Limb (tissue), 2 donors: Measurements from ENCODE around the gene FGF8.

Experiments used
- DNase-seq, 2 donors: peaks; one replicate each; pipeline ENCODE4 v3.0.0-alpha.2; 2016; ENCODE audit errors: extremely low spot score in 2 of 2

Gene FGF8

DNA sequence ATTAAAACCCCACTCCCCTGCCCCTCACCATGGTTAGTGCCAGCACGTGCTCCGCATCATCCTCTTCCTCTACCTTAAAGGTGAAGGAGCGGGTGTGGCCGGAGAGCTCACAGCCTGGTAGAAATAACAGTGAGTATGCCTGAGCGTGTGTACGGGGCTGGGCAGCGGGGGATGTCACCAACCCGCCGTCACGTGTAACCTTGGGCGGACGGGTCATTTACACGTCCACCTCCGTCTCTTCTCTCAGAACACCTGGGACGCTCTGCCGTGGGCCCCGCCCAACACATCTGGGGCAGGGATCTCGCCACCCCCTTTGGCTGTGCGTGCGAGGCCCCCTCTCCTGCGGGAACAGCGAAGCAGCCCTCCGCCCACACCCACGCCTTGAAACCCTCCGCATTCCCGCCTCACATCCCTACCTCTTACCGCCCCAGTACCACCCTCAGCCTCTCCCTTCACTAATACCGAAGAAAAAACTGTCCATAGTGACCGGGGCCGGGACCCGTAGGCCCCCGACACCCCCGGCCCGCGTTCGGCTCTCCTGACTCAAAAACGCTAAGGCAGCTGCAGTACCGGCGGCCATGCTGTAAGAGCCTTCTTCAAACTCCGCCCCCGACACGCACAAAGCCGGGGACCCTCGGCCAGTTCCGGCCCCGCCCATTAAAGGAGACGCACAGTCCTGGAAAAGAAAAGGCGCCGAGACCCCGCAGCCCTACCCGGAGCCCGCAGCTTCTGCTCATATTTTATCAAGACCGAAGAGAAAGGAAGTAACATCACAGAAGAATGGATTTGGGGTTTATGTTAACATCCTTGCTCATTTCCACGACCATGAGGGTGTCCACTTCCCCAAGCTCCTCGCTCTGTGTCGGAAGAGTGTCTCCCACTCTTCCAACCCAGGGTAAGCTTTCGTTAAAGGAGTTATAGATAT is 7.2 kb upstream of the FGF8 start, which contains the start of gene NPM3:
NPM3 (minus strand) TSS at position 636 of the 925 bp plus-strand sequence; CDS start at position 580, 56 bp downstream.
- peak; percentile 90 to 93 for DNase-seq

DNA sequence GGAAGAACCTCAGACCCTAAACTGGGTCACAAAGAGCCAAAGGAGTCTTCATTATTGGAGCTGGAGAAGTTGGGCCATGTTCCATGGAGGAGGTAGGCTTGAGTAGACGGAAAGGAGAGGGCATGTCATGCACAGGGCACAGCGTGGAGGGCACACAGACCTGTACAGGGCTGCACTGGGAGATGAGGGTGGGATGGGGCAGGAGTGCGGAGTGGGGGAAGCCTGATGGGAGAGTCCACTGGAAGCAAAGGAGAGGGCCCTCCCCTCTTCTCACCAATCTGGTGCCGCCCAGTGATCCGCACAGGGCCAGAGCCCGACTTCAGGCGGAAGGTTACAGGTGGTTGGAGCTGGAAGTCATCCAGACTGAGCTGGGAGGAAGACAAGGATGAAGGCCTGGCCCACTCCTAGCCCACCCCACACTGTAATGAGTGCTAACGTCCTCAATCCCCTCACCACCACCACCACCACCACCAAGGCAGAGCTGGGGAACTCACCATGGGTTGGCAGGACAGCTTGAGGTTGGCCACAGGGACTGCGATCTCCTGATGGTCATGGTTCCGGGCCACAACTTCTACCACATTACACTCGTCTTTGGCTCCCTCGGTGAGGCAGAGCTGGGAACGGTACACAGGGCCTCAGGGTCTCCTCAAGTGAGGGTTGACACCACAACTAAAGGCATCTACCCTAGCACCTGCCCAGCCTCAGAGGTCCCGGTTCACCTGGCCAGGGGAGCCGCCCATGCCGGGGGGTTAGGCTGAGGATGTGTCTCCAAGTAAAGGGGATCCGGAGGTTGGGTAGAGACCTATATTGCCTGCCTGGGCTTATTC is 6.3 kb upstream of the FGF8 start:
- DNase-seq, result no peak

DNA sequence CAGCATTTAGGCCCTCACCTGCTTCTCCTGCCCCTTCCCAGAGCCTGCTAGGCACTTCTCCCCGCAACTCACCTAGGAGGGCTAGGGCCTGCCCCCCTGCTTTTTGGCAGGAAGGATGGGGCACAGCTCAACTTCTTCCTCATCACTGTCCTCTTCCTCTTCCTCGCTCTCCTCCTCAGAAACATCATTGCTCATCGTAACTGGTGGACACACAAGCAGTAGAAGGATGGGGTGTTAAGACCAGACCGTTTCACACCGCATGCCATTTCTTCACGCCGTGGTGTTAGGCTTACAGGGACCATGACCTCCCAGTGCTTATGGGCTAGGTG is 5.7 kb upstream of the FGF8 start:
- DNase-seq, result no peak

DNA sequence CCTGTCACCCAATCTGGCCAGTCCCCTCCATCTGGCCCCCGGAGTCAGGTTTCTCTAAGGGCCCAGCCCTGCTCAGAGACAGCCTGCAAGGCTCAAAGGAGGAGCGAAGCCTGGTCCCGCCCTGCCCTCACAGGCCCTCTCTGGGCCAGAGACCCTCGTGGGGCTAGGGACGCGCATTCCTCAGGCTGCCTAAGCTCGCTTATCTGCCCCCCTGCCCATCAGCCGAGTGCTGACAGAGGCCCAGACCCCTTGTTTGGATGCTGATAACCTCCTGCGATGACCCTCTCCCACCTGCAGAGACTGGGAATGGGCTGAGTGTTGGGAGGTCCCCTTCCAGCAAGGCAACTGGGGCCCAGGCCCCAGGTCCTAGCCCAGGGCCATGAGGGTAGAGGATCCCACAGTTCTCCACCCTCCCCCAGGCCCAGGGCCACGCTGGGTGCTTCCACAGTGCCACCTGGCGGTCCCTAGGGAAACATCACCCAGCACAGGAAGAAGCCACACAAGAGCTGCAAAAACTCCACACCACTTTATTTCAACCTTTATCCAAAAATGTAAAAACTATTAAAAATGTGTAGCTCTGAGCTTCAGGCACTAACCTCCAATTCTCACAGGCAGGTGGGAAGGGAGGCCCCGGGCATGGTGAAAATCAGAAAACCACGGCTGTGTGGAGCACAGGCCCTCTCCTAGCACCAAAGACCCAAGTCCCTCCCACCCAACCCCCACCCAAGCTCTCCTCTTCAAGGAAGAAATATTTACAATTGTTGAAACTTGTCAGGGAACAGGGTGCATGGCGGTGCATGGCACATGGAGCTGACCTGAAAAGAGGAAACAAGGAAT is 5.1 kb upstream of the FGF8 start:
- DNase-seq, result peak; percentile 28 to 72

DNA sequence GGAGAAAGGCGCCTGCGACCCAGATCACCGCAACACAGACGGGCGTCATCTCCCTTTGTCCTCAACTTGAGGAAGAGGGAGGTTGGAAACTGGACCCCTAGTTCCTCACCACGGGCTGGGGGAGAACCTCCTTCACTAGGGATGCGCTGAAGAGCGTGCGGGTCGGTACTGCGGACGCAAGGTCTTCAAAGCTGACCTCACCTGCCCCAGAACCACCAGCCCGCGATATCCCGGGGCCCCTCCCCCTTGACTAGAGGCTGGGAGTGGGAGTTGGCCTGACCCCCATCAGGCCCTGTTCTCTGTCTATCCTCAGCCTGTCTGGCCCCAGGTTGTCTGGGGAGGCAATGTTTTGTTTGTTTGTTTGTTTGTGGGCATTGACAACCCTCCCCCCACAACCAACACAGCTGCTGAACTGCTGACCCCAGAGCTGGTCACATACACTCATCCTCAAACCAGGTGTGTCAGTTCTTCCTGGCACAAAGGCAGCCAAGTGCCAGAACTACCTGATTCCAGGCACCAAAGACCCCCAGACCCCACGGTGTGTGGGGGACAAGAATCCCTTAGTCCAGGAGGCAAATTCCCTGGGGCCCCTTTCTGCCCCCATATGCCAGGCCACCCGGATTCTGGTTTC is 4.4 kb upstream of the FGF8 start:
- no peak for DNase-seq

DNA sequence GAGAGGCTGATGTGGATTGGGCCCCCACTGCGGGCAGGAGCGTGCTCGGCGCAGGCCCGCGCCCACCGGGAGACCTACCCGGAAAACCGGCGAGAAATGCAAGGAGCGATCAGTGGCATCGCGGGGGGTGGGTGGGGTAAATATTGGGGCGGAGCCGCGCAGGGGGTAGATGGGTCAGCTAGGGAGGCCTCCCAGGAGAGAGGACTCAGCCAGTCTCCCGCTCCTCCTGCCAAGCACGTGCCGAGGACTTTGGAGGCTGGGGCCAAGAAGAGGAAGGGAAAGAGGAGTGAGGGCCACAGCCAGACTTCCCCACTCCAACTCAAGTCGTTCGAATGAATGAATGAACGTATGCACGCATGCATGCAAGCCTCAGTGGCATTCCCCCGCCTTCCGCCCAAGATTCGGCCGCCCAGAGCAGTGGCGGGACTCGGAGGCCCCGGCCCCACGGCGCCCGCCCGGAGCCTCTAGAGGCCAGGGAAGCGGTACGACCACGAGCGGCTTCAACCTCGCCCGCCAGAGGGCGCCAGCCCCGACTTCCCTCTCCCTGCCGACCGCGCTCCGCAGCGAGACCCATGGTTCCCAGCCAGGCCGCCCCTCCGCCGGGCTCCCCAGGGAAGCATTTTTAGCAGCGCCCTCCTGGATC is 3.8 kb upstream of the FGF8 start:
- DNase-seq, result peak; percentile 36 to 88

DNA sequence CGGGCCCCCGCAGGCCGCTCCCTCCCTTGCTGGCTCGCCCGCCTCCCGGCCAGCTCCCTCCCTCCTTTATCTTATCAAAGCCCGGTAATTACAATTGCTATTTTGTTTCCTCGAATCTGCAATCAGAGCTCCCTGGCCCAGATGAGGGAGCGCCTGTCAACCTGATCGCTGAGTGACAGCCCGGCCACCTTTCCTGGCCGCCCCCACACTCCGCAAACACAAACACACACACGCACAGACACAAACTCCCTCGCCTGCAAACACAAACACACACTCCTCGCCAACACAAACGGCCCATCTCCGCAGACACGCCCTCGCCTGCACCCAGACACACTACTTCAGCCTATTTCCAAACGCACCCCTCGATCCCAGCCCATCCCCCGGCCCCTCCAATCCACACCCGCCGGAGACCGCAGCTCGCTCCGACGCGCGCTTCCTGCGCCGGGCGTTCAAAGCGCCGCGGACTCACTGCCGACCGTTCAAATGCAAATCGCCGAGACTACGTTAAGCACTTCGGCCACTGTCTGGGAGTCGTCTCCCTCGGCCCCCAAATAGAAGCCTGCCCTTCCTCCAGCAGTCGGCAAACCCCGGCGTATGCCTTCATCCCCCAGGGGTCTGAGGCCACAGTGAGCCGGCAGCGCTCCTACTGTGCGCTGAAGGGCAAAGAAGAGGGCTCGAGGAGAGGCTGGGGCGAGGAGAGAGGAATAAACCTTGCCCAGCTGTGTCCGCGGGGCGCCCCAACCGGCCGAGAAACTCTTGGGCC is 3.0 kb upstream of the FGF8 start:
- peak in 1 of 2 donors; percentile 51 for DNase-seq

DNA sequence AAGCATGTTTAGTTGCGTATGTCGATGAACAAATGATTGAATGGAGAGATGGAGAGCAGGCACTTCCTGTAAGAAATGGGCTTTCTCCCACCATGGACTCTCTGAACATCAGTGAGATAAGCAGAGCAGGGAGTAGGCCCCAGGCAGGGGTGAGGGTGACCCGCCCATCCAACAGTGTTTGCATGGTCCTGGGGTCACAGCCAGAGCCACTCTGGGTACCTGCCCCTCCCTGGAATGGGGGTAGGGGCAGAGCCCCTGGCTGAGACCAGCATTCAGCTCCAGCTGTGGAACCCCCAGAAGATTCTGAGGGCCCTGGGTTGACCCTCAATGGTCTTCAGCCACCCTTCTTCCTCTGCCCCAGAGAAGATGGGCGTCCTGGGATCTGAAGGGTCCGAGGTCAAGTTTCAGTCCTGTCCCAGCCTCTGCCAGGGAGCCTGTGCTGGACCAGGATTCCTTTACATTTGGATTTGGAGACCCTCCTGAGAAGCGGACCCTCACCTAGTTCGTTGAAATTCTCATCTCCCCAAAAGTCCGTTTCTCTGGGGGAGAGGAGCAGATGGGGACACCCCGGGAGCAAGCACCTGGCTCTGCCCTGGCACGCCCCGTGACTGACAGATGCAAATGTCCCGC is 2.4 kb upstream of the FGF8 start:
- no peak for DNase-seq

DNA sequence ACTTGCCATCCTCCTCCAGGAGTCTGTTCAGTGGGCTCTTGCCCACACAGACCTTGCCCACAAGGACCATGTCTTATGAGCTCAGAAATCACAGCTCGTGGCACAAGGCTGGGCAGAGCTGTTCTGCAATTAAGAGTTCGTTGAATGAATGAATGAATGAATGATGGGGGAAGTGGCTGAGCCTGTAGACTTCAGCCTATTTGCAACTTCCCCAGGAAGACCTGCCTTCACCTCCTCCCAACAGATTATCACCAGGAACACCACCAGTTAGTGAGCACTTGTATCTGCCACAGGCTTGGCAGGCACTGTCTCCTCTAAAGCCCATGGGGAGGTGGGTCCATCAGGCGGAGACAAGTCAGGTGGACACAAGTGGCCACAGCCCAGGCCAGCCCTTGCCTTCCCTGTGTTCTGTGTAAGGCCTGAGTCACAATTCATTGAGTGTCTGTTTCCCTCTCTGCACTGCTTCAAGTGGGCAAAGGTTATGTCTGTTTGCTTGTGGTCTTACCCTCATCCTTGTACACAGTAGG is 1.8 kb upstream of the FGF8 start:
- no peak for DNase-seq

DNA sequence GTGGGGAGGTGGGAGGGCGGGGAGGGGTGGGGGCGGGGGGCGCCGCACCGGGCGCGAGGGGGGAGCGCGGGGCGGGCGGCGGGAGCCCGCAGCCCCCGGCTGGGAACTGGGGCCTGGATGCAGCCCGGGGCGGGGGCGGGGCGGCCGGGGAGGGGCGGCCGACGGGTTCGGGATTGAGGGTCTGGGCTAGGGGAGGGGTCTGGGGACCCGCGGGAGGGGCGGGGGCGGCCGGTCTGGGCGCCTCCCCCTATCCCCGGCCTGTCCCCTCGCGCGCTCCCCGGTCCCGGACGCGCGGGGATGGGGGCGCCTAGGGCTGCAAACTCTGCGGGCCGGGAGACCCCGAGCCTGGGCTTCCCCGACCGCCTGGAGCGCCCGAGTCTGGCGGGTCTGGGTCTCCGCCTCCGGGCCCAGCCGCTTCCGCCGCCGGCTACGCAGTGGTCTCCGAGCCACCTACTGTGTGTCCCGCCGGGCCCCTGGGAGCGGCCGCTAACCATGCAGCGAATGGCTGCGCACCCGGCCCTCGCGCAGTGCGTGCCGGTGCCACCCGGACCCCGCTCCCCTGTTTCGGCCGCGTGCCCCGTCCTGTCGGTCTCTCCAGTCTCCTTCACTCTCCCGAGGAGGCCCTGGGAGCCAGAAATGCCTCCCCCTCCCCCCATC is 375 bp upstream of the FGF8 start:
- DNase-seq, result peak in 1 of 2 donors; percentile 46

DNA sequence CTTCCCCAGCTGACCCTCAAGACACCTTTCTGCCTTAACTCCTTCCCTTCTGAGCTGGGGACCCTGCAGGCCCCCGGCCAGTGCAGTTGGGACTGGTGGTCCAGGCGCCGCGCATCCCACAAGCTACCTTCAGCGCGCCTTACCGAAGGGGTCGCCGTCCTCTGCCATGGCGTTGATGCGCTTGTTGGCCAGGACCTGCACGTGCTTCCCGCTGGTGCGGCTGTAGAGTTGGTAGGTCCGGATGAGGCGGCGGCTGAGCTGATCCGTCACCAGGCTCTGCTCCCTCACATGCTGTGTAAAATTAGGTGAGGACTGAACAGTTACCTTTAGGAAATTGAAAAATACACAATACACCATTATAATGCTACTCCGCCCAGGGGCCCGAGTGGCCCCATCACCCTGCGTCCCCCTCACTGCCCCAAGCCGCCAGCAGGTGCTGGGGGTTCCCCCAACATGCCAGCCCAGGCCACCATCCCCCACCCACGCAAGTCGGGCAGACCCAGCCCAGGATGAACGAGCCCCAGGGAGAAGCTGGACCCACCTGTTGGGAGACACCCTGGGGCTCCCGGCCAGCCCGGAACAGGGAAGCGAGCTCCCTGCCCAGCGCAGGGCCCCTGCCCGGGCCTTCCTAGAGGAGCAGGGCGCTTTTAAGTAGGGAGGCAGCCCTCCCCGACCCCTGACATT is 1.2 kb downstream of the FGF8 start:
- no peak for DNase-seq

DNA sequence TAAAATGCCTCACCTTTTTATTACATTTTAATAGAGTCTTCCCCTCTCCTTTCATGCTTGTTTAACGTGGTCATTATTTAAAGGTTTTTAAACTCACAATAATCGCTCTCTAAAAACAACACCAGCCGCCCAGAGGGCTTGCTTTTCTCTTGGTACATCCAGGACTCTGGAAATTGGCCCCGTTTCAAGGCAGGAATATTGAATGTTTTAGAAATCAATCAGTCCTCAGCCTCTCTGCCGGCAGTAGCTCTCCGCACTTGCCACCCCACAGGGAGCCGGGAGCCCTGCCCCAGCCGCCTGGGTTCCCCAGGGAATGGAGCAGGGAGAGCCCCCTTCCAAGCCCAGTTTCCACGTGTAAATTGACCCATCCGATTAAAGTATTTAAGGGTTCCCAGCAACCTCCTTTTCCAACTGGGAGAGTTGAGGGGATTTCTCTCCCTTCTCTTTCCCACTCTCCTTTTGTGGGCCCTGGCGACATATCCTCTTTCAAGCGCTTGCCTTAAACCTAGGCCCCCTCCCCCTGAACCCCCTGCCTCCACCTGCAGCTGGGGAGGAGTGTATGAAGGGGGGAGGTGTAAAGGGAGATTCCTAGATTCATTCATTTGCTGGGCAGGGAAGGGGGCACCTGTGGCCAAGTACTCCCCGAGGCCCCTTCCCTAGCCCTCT is 1.9 kb downstream of the FGF8 start:
- DNase-seq, result no peak

DNA sequence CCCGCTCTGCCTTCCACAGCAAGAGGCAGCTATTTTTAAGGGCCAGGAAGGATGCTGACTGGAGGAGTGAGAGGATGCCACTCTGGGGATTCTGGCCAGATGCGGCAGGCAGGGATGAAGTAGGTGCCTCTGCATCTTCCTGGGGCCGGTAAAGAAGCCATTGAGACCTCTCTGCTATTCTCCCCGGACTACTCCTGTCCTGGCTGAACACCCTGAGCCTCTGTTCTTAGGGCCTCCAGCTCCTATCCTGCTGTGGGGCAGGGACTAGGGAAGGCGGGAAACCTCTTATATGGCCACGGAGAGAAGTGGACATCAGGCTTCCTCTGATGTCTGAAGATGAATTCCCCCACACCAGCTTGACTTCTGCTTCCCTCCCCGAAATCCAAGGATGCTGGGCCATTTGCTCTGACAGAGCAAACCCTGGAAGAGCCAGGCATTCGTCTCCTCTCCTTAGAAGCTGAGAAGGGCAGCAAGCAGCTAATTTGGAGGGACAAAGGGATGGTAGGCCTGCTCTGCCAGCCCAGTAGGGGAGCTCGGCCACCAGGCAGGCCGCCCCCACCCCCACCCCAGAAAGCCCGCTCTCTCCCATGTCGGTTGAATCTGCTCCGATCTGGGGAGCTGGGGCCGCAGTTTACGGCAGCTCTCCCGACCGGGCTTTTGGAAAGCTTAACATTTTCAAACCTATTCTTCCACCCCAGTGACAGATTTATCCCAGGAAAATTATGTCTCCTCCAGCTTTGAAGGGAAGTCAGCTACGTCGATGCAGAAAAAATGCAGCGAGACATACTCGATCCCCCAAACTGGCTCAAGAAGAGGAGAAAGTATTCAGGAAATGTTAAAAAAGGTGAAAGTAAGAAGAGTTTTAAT is 2.8 kb downstream of the FGF8 start:
- DNase-seq, result no peak

DNA sequence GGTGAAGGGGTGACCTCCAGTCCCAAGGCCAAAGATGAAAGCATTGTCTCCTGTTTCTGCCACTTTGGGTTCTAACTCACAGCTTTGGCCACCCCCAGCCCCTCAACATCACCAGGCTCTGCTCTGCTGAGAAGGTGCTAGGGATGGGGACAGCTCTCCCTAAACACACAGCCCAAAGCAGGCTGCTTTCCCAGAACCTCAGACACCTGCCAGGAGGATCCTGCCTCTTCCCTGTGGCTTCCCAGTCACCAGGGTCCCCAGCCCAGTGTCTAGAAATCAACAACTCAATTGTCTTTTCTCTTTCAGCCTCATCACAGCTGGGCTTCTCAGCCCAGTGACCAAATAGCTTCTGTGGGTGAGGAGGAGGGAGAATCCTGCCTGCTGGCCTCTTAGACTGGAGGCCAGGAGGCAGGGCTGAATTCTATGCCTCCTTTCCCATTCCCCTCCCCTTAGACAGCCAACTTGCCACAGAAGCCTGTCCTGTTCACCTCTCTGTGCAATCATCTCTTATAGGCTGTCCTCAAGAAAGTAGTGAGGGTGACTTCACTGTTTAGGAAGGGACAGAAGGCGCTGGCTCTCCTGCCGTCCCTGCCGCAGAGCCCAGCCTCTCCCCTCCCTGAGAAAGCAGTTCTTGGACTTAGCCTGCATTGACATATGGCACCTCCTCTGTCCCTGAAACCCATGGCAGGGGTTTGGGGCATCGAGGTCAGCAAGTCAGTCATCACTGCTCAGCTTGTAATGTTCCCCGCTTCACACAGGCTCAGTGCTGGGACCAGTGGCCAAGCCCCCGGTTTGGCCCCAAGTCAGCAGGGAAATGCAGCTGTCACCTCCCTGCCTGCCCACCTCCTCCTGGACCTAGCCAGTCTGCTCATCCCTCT is 3.7 kb downstream of the FGF8 start:
- DNase-seq, result no peak

DNA sequence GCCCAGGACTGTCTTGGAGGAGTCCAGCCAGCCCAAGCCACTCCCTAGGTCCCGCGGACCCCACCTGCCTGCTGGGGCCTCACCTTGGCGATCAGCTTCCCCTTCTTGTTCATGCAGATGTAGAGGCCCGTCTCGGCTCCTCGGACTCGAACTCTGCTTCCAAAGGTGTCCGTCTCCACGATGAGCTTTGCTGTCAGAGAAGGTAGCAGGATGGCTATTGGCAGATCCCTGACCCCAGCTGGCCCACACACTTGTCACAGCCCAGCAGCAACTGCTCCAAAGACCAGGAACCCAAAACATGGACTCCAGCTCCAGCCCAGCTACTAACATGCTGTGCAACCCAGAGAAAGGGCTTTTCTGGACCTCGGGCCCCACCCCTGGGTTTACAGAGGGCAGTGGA is 4.5 kb downstream of the FGF8 start:
- no peak for DNase-seq
